ES-I3 (cell line): ENCODE results near the gene PIP5KL1.

Experiments used
- H3K36me3 ChIP-seq: 2 replicates; pipeline ENCODE4 v1.6.1; 2013; ENCODE audit warnings: mild to moderate bottlenecking, low read length, control low read depth, moderate library complexity; ENCODE audit not compliant: insufficient read depth
- H3K4me1 ChIP-seq: 2 replicates; pipeline ENCODE4 v1.6.1; 2013; ENCODE audit warnings: mild to moderate bottlenecking, control low read depth, low read length; ENCODE audit not compliant: insufficient read depth
- H3K9ac ChIP-seq: 2 replicates; pipeline ENCODE4 v1.6.1; 2013; ENCODE audit warnings: low read depth, mild to moderate bottlenecking, low read length, moderate library complexity
- H3K9me3 ChIP-seq: 2 replicates; pipeline ENCODE4 v1.6.1; 2013; ENCODE audit warnings: mild to moderate bottlenecking, low read length, moderate library complexity; ENCODE audit not compliant: control insufficient read depth, insufficient read depth

PIP5KL1 gene

DNA sequence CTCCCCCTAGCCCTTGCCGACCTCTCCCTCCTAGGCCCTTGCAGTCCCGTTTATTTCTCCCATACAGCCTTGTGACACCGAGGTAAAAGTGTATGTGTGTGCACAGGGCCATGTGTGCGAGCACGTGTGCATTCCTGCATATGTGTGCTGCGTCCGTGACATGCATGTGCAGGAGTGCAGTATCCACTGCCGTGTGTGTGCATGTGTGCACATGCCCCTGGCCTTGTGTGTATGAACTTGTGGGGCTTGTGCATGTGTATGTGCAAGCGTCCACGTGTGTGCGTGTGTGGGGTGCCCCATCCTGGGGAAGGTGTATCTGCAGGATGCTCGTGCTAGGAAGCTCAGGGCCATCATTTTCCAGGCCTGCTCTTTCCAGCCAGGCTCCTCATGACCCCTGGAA lies 59.7 kb downstream of the PIP5KL1 start:
- Histone ChIP-seq H3K36me3 (no peaks in the 10 kb centered on the region), H3K9ac (no peak overlapping the region), H3K4me1 (no peaks in the 10 kb centered on the region)

More for the DNA sequence above, 59.7 kb downstream of the PIP5KL1 start:
- H3K9me3 ChIP-seq, result no peaks in the 10 kb centered on the region
